Measurements from ENCODE around the gene PTPRN2. TPM values are rescaled to one million over a fixed set of nuclear protein-coding genes. Genes with fewer than 3 reads are reported as not detected.

Gene PTPRN2
- total and polyA plus RNA-seq, 2 donors (not counting 1 experiment from before 2014, with no cell fraction given), result 0.54 to 1.2 TPM

GRCh38 chr7:157561816-157562410 lies 1025.7 kb downstream of the PTPRN2 start:
- H2AFZ ChIP-seq (ENCODE audit: low read length), result no peak overlapping the region
- no peaks in the 10 kb centered on the region for H3K79me2 ChIP-seq (ENCODE audit: control insufficient read depth, insufficient read depth, low read length)
- no peak for TF ChIP-seq CTCF (conservative IDR thresholded peaks at IDR 0.05 in 1 of 2, IDR thresholded peaks at IDR 0.05 in 1 of 2; ENCODE audit: low read depth in 1 of 2, low read length in 2 of 2)
- TF ChIP-seq EZH2 (IDR thresholded peaks at IDR 0.05; ENCODE audit: low read length, missing control alignments), result no peak
- no peak overlapping the region for H3K4me3 ChIP-seq (replicated peaks in 1 of 4; ENCODE audit: control extremely low read depth in 1 of 4, insufficient read depth in 1 of 4, low read depth in 3 of 4, low read length in 4 of 4)
- H3K36me3 ChIP-seq (ENCODE audit: control insufficient read depth, insufficient read depth, low read length), result no peaks in the 10 kb centered on the region
- no peak for DNase-seq (ENCODE audit: low read depth in 2 of 2)
- no peaks in the 10 kb centered on the region for H3K4me1 ChIP-seq (ENCODE audit: control insufficient read depth, extremely low read depth, insufficient read depth, low read length)
- H3K27ac ChIP-seq (ENCODE audit: insufficient read depth, low read length), result no peak overlapping the region
- H3K27me3 ChIP-seq (ENCODE audit: control insufficient read depth, insufficient read depth, low read length), result no peaks in the 10 kb centered on the region
- no peak overlapping the region for H3K4me2 ChIP-seq (ENCODE audit: extremely low read depth, insufficient read depth, low read length)
- no peak overlapping the region for H3K9ac ChIP-seq (ENCODE audit: insufficient read depth, low read length)
- peaks cover 1% of the 10 kb centered on the region for H3K9me3 ChIP-seq (ENCODE audit: control insufficient read depth, insufficient read depth, low read depth, low read length)
- H4K20me1 ChIP-seq (ENCODE audit: control insufficient read depth, extremely low read depth, insufficient read depth, low read length), result no peaks in the 10 kb centered on the region

GRCh38 chr7:157561523-157561785 lies 1026.2 kb downstream of the PTPRN2 start:
- Histone ChIP-seq H3K27ac (ENCODE audit: insufficient read depth, low read length) (no peak overlapping the region), H3K9ac (ENCODE audit: insufficient read depth, low read length) (no peak overlapping the region), H3K4me3 (replicated peaks in 1 of 4; ENCODE audit: control extremely low read depth in 1 of 4, insufficient read depth in 1 of 4, low read depth in 3 of 4, low read length in 4 of 4) (no peak overlapping the region), H2AFZ (ENCODE audit: low read length) (no peak overlapping the region), H3K4me2 (ENCODE audit: extremely low read depth, insufficient read depth, low read length) (no peak overlapping the region), H3K36me3 (ENCODE audit: control insufficient read depth, insufficient read depth, low read length) (no peaks in the 10 kb centered on the region), H4K20me1 (ENCODE audit: control insufficient read depth, extremely low read depth, insufficient read depth, low read length) (no peaks in the 10 kb centered on the region), H3K27me3 (ENCODE audit: control insufficient read depth, insufficient read depth, low read length) (no peaks in the 10 kb centered on the region), H3K9me3 (ENCODE audit: control insufficient read depth, insufficient read depth, low read depth, low read length) (peaks cover 1% of the 10 kb centered on the region), H3K79me2 (ENCODE audit: control insufficient read depth, insufficient read depth, low read length) (no peaks in the 10 kb centered on the region), H3K4me1 (ENCODE audit: control insufficient read depth, extremely low read depth, insufficient read depth, low read length) (no peaks in the 10 kb centered on the region)
- DNase-seq (ENCODE audit: low read depth in 2 of 2), result no peak
- TF ChIP-seq CTCF (conservative IDR thresholded peaks at IDR 0.05 in 1 of 2, IDR thresholded peaks at IDR 0.05 in 1 of 2; ENCODE audit: low read depth in 1 of 2, low read length in 2 of 2) (no peak), EZH2 (IDR thresholded peaks at IDR 0.05; ENCODE audit: low read length, missing control alignments) (no peak)

GRCh38 chr7:157560710-157561522 lies 1026.7 kb downstream of the PTPRN2 start:
- H4K20me1 ChIP-seq (ENCODE audit: control insufficient read depth, extremely low read depth, insufficient read depth, low read length), result no peaks in the 10 kb centered on the region
- no peaks in the 10 kb centered on the region for H3K36me3 ChIP-seq (ENCODE audit: control insufficient read depth, insufficient read depth, low read length)
- H3K9me3 ChIP-seq (ENCODE audit: control insufficient read depth, insufficient read depth, low read depth, low read length), result peaks cover 3% of the 10 kb centered on the region
- H3K4me2 ChIP-seq (ENCODE audit: extremely low read depth, insufficient read depth, low read length), result no peak overlapping the region
- no peaks in the 10 kb centered on the region for H3K4me1 ChIP-seq (ENCODE audit: control insufficient read depth, extremely low read depth, insufficient read depth, low read length)
- no peak overlapping the region for H3K4me3 ChIP-seq (replicated peaks in 1 of 4; ENCODE audit: control extremely low read depth in 1 of 4, insufficient read depth in 1 of 4, low read depth in 3 of 4, low read length in 4 of 4)
- H3K27ac ChIP-seq (ENCODE audit: insufficient read depth, low read length), result no peak overlapping the region
- TF ChIP-seq CTCF (conservative IDR thresholded peaks at IDR 0.05 in 1 of 2, IDR thresholded peaks at IDR 0.05 in 1 of 2; ENCODE audit: low read depth in 1 of 2, low read length in 2 of 2), result no peak
- H3K9ac ChIP-seq (ENCODE audit: insufficient read depth, low read length), result no peak overlapping the region
- DNase-seq (ENCODE audit: low read depth in 2 of 2), result no peak
- no peaks in the 10 kb centered on the region for H3K79me2 ChIP-seq (ENCODE audit: control insufficient read depth, insufficient read depth, low read length)
- H3K27me3 ChIP-seq (ENCODE audit: control insufficient read depth, insufficient read depth, low read length), result no peaks in the 10 kb centered on the region
- no peak overlapping the region for H2AFZ ChIP-seq (ENCODE audit: low read length)

Measured in fibroblast of lung (primary cell).